HEK293T (cell line): ENCODE measurements around the gene KLHL29.

Experiments used
- CTCF ChIA-PET: fragments of 350-600 bp; formaldehyde crosslinking; extraction: SDS; loops from one replicate; lab custom pipeline; 2021; ENCODE audit warnings: antibody characterized with exemption, inconsistent platforms; lab: Yijun Ruan, JAX
- POLR2A ChIA-PET: fragments of 350-600 bp; formaldehyde crosslinking; extraction: SDS; loops from one replicate; lab custom pipeline; 2020; ENCODE audit warnings: antibody characterized with exemption, inconsistent platforms; lab: Yijun Ruan, JAX
- DNase-seq: peaks from one replicate; pipeline ENCODE4 v3.0.0; 2012; ENCODE audit warnings: mixed read lengths; ENCODE audit errors: extremely low spot score
- ARNT ChIP-seq: fragments of 450-650 bp; IDR thresholded peaks from 2 replicates; pipeline ENCODE4 v1.6.1; 2017; ENCODE audit warnings: mild to moderate bottlenecking
- BHLHE40 ChIP-seq: fragments of 450-650 bp; IDR thresholded peaks from 2 replicates; pipeline ENCODE4 v1.6.1; 2016; ENCODE audit warnings: mild to moderate bottlenecking, moderate library complexity, borderline replicate concordance
- CTBP1 ChIP-seq: fragments of 450-650 bp; IDR thresholded peaks from 2 replicates; pipeline ENCODE4 v1.6.1; 2016; ENCODE audit warnings: borderline replicate concordance
- ELF4 ChIP-seq: fragments of 450-650 bp; IDR thresholded peaks from 2 replicates; pipeline ENCODE4 v1.6.1; 2017; ENCODE audit warnings: antibody characterized with exemption
- FOXA1 ChIP-seq: fragments of 450-650 bp; IDR thresholded peaks from 2 replicates; pipeline ENCODE4 v1.6.1; 2016; ENCODE audit warnings: mild to moderate bottlenecking
- FOXK2 ChIP-seq: fragments of 450-650 bp; IDR thresholded peaks from 2 replicates; pipeline ENCODE4 v1.6.1; 2016; ENCODE audit warnings: mild to moderate bottlenecking
- FOXM1 ChIP-seq: fragments of 450-650 bp; IDR thresholded peaks from 2 replicates; pipeline ENCODE4 v1.6.1; 2017; ENCODE audit warnings: mild to moderate bottlenecking, borderline replicate concordance
- HDGF ChIP-seq: fragments of 450-650 bp; IDR thresholded peaks from 2 replicates; pipeline ENCODE4 v1.6.1; 2017; ENCODE audit warnings: antibody characterized with exemption, borderline replicate concordance
- L3MBTL2 ChIP-seq: fragments of 450-650 bp; conservative IDR thresholded peaks from 2 replicates; pipeline ENCODE4 v1.6.1; 2016; ENCODE audit warnings: mild to moderate bottlenecking
- LEF1 ChIP-seq: fragments of 450-650 bp; IDR thresholded peaks from 2 replicates; pipeline ENCODE4 v1.6.1; 2017; ENCODE audit warnings: mild to moderate bottlenecking, borderline replicate concordance
- NFRKB ChIP-seq: fragments of 450-650 bp; IDR thresholded peaks from 2 replicates; pipeline ENCODE4 v1.6.1; 2016; ENCODE audit warnings: mild to moderate bottlenecking, moderate library complexity
- PKNOX1 ChIP-seq: fragments of 450-650 bp; IDR thresholded peaks from 2 replicates; pipeline ENCODE4 v1.6.1; 2016
- SP1 ChIP-seq: fragments of 450-650 bp; IDR thresholded peaks from 2 replicates; pipeline ENCODE4 v1.6.1; 2017
- SUZ12 ChIP-seq: fragments of 450-650 bp; IDR thresholded peaks from 2 replicates; pipeline ENCODE4 v1.6.1; 2016; ENCODE audit warnings: mild to moderate bottlenecking
- TARDBP ChIP-seq: fragments of 450-650 bp; IDR thresholded peaks from 2 replicates; pipeline ENCODE4 v1.6.1; 2016
- ZNF384 ChIP-seq: fragments of 450-650 bp; IDR thresholded peaks from 2 replicates; pipeline ENCODE4 v1.6.1; 2016

Gene KLHL29

DNA sequence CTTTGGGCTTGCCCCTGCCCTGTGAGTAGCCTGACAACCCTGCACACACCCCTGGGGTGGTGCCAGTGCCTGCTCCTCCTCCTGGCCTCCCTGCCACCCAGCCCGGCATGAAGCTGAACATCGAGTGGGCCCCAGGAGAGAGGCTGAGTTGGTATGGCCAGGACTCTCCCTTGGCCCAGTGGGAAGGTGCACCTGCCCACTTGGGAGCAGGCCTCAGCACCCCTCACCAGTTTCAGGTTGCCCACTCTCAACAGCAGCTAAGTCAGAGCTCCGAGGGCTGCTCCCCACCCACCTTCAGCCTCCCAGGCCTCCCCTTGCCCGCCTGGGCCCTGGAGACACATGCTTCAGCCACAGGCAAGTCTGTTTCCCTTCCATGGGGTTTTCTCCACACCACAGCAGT, 203.1 kb downstream of the KLHL29 start:
- ChIA-PET CTCF (no interaction called here), POLR2A (interaction anchor here (1.3 kb wide), 1 partner anchor 12 kb away, joined by 3 read pairs; no protein-coding TSS in a partner anchor)
- TF ChIP-seq NFRKB (no peak), LEF1 (no peak), ARNT (no peak), CTBP1 (no peak), ELF4 (no peak), SUZ12 (no peak), PKNOX1 (no peak), FOXM1 (no peak), ZNF384 (no peak), FOXK2 (no peak), SP1 (no peak), HDGF (no peak), L3MBTL2 (no peak)
- DNase-seq = no peak

- POLR2A ChIA-PET = interaction anchor here (1.3 kb wide), 1 partner anchor 12 kb away, joined by 3 read pairs; no protein-coding TSS in a partner anchor
- CTCF ChIA-PET = no interaction called here
- TF ChIP-seq BHLHE40 (no peak), FOXK2 (no peak), L3MBTL2 (no peak), ARNT (no peak), FOXA1 (no peak), ELF4 (no peak), CTBP1 (no peak), PKNOX1 (no peak), SUZ12 (no peak), HDGF (no peak), ZNF384 (no peak)
These were observed 203.7 kb downstream of the KLHL29 start for GRCh38 chr2:23588508-23589201.

GRCh38 chr2:23589220-23589647, 204.3 kb downstream of the KLHL29 start:
- ChIA-PET POLR2A (interaction anchor here (1.3 kb wide), 1 partner anchor 13 kb away, joined by 3 read pairs; no protein-coding TSS in a partner anchor), CTCF (no interaction called here)

More at GRCh38 chr2:23588508-23589201, 203.7 kb downstream of the KLHL29 start:
- DNase-seq = no peak

GRCh38 chr2:23589739-23590138, 204.8 kb downstream of the KLHL29 start:
- no peak for DNase-seq
- CTCF ChIA-PET = no interaction called here
- no peak for TF ChIP-seq L3MBTL2
- TF ChIP-seq FOXA1 = no peak
- TF ChIP-seq LEF1 = no peak
- no peak for TF ChIP-seq TARDBP
- no peak for TF ChIP-seq CTBP1
- no peak for TF ChIP-seq PKNOX1
- TF ChIP-seq ARNT = no peak
- TF ChIP-seq BHLHE40 = no peak
- no peak for TF ChIP-seq FOXM1
- no peak for TF ChIP-seq ELF4
- no peak for TF ChIP-seq ZNF384
- TF ChIP-seq NFRKB = no peak
- TF ChIP-seq SP1 = no peak
- no peak for TF ChIP-seq FOXK2
- TF ChIP-seq HDGF = no peak
- TF ChIP-seq SUZ12 = no peak
- POLR2A ChIA-PET = interaction anchor here (1.3 kb wide), 1 partner anchor 13 kb away, joined by 3 read pairs; no protein-coding TSS in a partner anchor

More at GRCh38 chr2:23589220-23589647, 204.3 kb downstream of the KLHL29 start:
- DNase-seq = no peak
- no peak for TF ChIP-seq FOXM1
- TF ChIP-seq SUZ12 = no peak
- TF ChIP-seq FOXA1 = no peak
- no peak for TF ChIP-seq HDGF
- TF ChIP-seq ARNT = no peak
- no peak for TF ChIP-seq PKNOX1
- no peak for TF ChIP-seq TARDBP
- TF ChIP-seq L3MBTL2 = no peak
- no peak for TF ChIP-seq SP1
- TF ChIP-seq ELF4 = no peak
- no peak for TF ChIP-seq FOXK2
- TF ChIP-seq CTBP1 = no peak

- CTCF ChIA-PET = no interaction called here
- TF ChIP-seq L3MBTL2 (no peak), FOXM1 (no peak), TARDBP (no peak), CTBP1 (no peak), LEF1 (no peak), HDGF (no peak), SP1 (no peak), ELF4 (no peak), FOXA1 (no peak), ZNF384 (no peak), NFRKB (no peak), PKNOX1 (no peak), FOXK2 (no peak), BHLHE40 (no peak), SUZ12 (no peak), ARNT (no peak)
- POLR2A ChIA-PET = no interaction called here
- DNase-seq = no peak
These were observed 205.4 kb downstream of the KLHL29 start for GRCh38 chr2:23590241-23590869.
